Keratinocyte (primary cell): ENCODE data around the gene RHPN2. TPM values are rescaled to one million over a fixed set of nuclear protein-coding genes. Genes with fewer than 3 reads are reported as not detected.
"Not testable (repeated sequence)": the region's sequence is repeated elsewhere in the genome, so short reads cannot be mapped to it uniquely, and the experiment has no call there.

Source experiments
- DNase-seq: peaks from one replicate; pipeline ENCODE4 v3.0.0-alpha.2; 2011; ENCODE audit warnings: low read depth, missing footprints, low spot score
- FAIRE-seq: peaks from 2 replicates; lab custom pipeline; 2011; peaks lifted over from hg19 to GRCh38; lab: Jason Lieb, UNC
- H2AFZ ChIP-seq: 2 replicates; pipeline ENCODE4 v1.6.0; 2012; ENCODE audit warnings: low read length, control low read depth, inconsistent platforms; ENCODE audit not compliant: control insufficient read depth
- H3K27ac ChIP-seq: 2 replicates; pipeline ENCODE4 v1.5.1; 2011; ENCODE audit warnings: low read length; ENCODE audit not compliant: control insufficient read depth, insufficient read depth
- H3K27me3 ChIP-seq: 3 replicates; pipeline ENCODE4 v1.6.0; 2011; ENCODE audit warnings: low read length; ENCODE audit not compliant: control insufficient read depth, insufficient read depth; ENCODE audit errors: extremely low read depth
- H3K36me3 ChIP-seq, 2 experiments: 2 replicates in 1 of 2; 3 replicates in 1 of 2; pipeline ENCODE4 v1.5.1; 2011; ENCODE audit warnings: low read length in 2 of 2, mild to moderate bottlenecking in 1 of 2; ENCODE audit not compliant: control insufficient read depth in 2 of 2, insufficient read depth in 2 of 2; ENCODE audit errors: extremely low read depth in 1 of 2
- H3K4me1 ChIP-seq: 3 replicates; pipeline ENCODE4 v1.5.1; 2011; ENCODE audit warnings: low read length; ENCODE audit not compliant: control insufficient read depth, insufficient read depth; ENCODE audit errors: extremely low read depth
- H3K4me2 ChIP-seq: 3 replicates; pipeline ENCODE4 v1.6.0; 2011; ENCODE audit warnings: low read depth, low read length; ENCODE audit not compliant: control insufficient read depth, insufficient read depth; ENCODE audit errors: extremely low read depth
- H3K4me3 ChIP-seq, 3 experiments: fragments of 200-600 bp in 1 of 3; sonication (generic) in 1 of 3; 2 replicates in 2 of 3; 3 replicates in 1 of 3; pipeline ENCODE4 v1.5.1; 2011 to 2016; ENCODE audit warnings: low read length in 3 of 3, mild to moderate bottlenecking in 3 of 3, control low read depth in 2 of 3, inconsistent platforms in 1 of 3, low read depth in 1 of 3, mixed read lengths in 1 of 3, mixed run types in 1 of 3, moderate library complexity in 1 of 3; ENCODE audit not compliant: control insufficient read depth in 2 of 3, insufficient read depth in 2 of 3; ENCODE audit errors: extremely low read depth in 1 of 3
- H3K79me2 ChIP-seq: 2 replicates; pipeline ENCODE4 v1.6.0; 2012; ENCODE audit warnings: low read length; ENCODE audit not compliant: control insufficient read depth, insufficient read depth
- H3K9ac ChIP-seq: 3 replicates; pipeline ENCODE4 v1.6.0; 2011; ENCODE audit warnings: low read length; ENCODE audit not compliant: control insufficient read depth, insufficient read depth; ENCODE audit errors: extremely low read depth
- H3K9me1 ChIP-seq: 3 replicates; pipeline ENCODE4 v1.6.0; 2011; ENCODE audit warnings: low read length; ENCODE audit not compliant: control insufficient read depth, insufficient read depth; ENCODE audit errors: extremely low read depth
- H3K9me3 ChIP-seq: 2 replicates; pipeline ENCODE4 v1.5.1; 2012; ENCODE audit warnings: low read depth, low read length; ENCODE audit not compliant: control insufficient read depth
- H4K20me1 ChIP-seq: 3 replicates; pipeline ENCODE4 v1.6.0; 2011; ENCODE audit warnings: low read length; ENCODE audit not compliant: control insufficient read depth, insufficient read depth; ENCODE audit errors: extremely low read depth
- CTCF ChIP-seq, 3 experiments: IDR thresholded peaks in 1 of 3; conservative IDR thresholded peaks in 1 of 3; optimal IDR thresholded peaks in 1 of 3; 2 replicates in 2 of 3; 3 replicates in 1 of 3; pipeline versions ENCODE3 to v1.5.1; 2011; ENCODE audit warnings: low read length in 3 of 3, mild to moderate bottlenecking in 3 of 3, moderate library complexity in 2 of 3, control low read depth in 1 of 3, inconsistent platforms in 1 of 3; ENCODE audit not compliant: insufficient read depth in 2 of 3; ENCODE audit errors: extremely low read depth in 1 of 3
- EZH2 ChIP-seq: IDR thresholded peaks from one replicate; pipeline ENCODE4 v1.6.1; 2012; ENCODE audit warnings: inconsistent platforms, mild to moderate bottlenecking, low read length, moderate library complexity
- dilution Hi-C: fragments of 300-500 bp; cut with MboI; formaldehyde crosslinking; loops from one replicate; pipeline ENCODE4 v1.7.0; 2020; ENCODE audit warnings: low sequenced_read_pairs; ENCODE audit not compliant: extremely low pct_ligation_motif_present
- polyA plus RNA-seq, 5 experiments: library from polyadenylated mRNA; depleted of rRNA in 3 of 5; stranded (reverse) in 3 of 5; stranded (forward) in 1 of 5; unstranded in 1 of 5; fragments of >200 nt; gene quantifications; 1 replicate in 1 of 5; 2 replicates in 3 of 5; 3 replicates in 1 of 5; pipeline versions ENCODE4 v1.2.1 to v1.2.3, GENCODE V29; 2011 to 2012; ENCODE audit warnings: missing spikeins in 2 of 5, low read depth in 1 of 5, low replicate concordance in 1 of 5

RHPN2 gene
- polyA plus RNA-seq, 1 donor (not counting 4 experiments of a cell fraction or from before 2014, with no cell fraction given), result 6.6 TPM

- no peak overlapping the region for H2AFZ ChIP-seq
- TF ChIP-seq CTCF (optimal IDR thresholded peaks at IDR 0.05 in 1 of 3, IDR thresholded peaks at IDR 0.05 in 1 of 3, conservative IDR thresholded peaks at IDR 0.05 in 1 of 3; ENCODE audit: extremely low read depth in 1 of 3, insufficient read depth in 2 of 3, low read length in 3 of 3) (no peak), EZH2 (no peak)
- DNase-seq (no peak), FAIRE-seq (no peak)
- H4K20me1 ChIP-seq, result no peaks in the 10 kb centered on the region
- dilution Hi-C loops, result loop anchor here (10.0 kb wide), 1 partner anchor 126 kb away; no protein-coding TSS in a partner anchor
- no peak overlapping the region for H3K9ac ChIP-seq
- no peak overlapping the region for H3K4me3 ChIP-seq
- H3K36me3 ChIP-seq, result peaks cover 0 to 8% of the 10 kb centered on the region in 2 experiments
- H3K9me1 ChIP-seq, result no peaks in the 10 kb centered on the region
- no peak overlapping the region for H3K27ac ChIP-seq
- no peaks in the 10 kb centered on the region for H3K79me2 ChIP-seq
- no peaks in the 10 kb centered on the region for H3K4me1 ChIP-seq
- H3K27me3 ChIP-seq, result no peaks in the 10 kb centered on the region
- H3K4me2 ChIP-seq, result no peak overlapping the region
- H3K9me3 ChIP-seq, result no peaks in the 10 kb centered on the region
Measured at GRCh38 chr19:32988724-32989123, 76.0 kb downstream of the RHPN2 start.

- not testable (repeated sequence) for H3K4me2 ChIP-seq, H3K27ac ChIP-seq, H3K9me1 ChIP-seq, FAIRE-seq, H3K4me1 ChIP-seq, H3K9me3 ChIP-seq, H2AFZ ChIP-seq, DNase-seq, H3K4me3 ChIP-seq, H3K9ac ChIP-seq, H3K79me2 ChIP-seq, H3K27me3 ChIP-seq, H3K36me3 ChIP-seq, H4K20me1 ChIP-seq
- dilution Hi-C loops, result loop anchor here (10.0 kb wide), 1 partner anchor 127 kb away; no protein-coding TSS in a partner anchor
Measured at GRCh38 chr19:32988254-32988653, 76.4 kb downstream of the RHPN2 start.

- not testable (repeated sequence) for FAIRE-seq, DNase-seq, H3K4me1 ChIP-seq, H3K9me1 ChIP-seq, H2AFZ ChIP-seq, H3K9ac ChIP-seq, H3K9me3 ChIP-seq, H3K36me3 ChIP-seq, H3K4me3 ChIP-seq, H4K20me1 ChIP-seq, H3K79me2 ChIP-seq, H3K27ac ChIP-seq, H3K4me2 ChIP-seq, H3K27me3 ChIP-seq
- dilution Hi-C loops, result loop anchor here (10.0 kb wide), 1 partner anchor 132 kb away; no protein-coding TSS in a partner anchor
Measured at GRCh38 chr19:32982488-32982887, 82.2 kb downstream of the RHPN2 start.

- H3K79me2 ChIP-seq, H2AFZ ChIP-seq, DNase-seq, H3K9me3 ChIP-seq, H3K9me1 ChIP-seq, H3K27me3 ChIP-seq, H3K4me1 ChIP-seq, FAIRE-seq, H3K4me3 ChIP-seq, H3K27ac ChIP-seq, H3K36me3 ChIP-seq, H4K20me1 ChIP-seq, H3K9ac ChIP-seq, H3K4me2 ChIP-seq: not testable (repeated sequence)
- dilution Hi-C loops, result loop anchor here (10.0 kb wide), 1 partner anchor 135 kb away; no protein-coding TSS in a partner anchor
Measured at GRCh38 chr19:32979807-32980206, 84.9 kb downstream of the RHPN2 start.
